Mucosa of rectum (tissue), 2 donors: ENCODE data around the gene DACT3.
A peak's percentile ranks its signal among the peaks of the same experiment; 100 is the strongest.

Experiments
- H3K27ac ChIP-seq, 2 donors: one replicate each; pipeline ENCODE4 v1.7.0; 2013; ENCODE audit warnings: inconsistent platforms in 2 of 2, low read depth in 2 of 2, low read length in 2 of 2
- H3K27me3 ChIP-seq, 2 donors: one replicate each; pipeline ENCODE4 v1.7.0; 2013; ENCODE audit warnings: low read length in 2 of 2; ENCODE audit not compliant: control insufficient read depth in 2 of 2, insufficient read depth in 2 of 2
- H3K36me3 ChIP-seq, 2 donors: one replicate each; pipeline ENCODE4 v1.7.0; 2013; ENCODE audit warnings: low read length in 2 of 2; ENCODE audit not compliant: control insufficient read depth in 2 of 2, insufficient read depth in 2 of 2
- H3K4me1 ChIP-seq, 2 donors: one replicate each; pipeline ENCODE4 v1.7.0; 2013; ENCODE audit warnings: low read length in 2 of 2, mild to moderate bottlenecking in 1 of 2; ENCODE audit not compliant: control insufficient read depth in 2 of 2, insufficient read depth in 2 of 2
- H3K4me3 ChIP-seq, 2 donors: one replicate each; pipeline ENCODE4 v1.7.0; 2013; ENCODE audit warnings: low read length in 2 of 2
- H3K9ac ChIP-seq, 2 donors: one replicate each; pipeline ENCODE4 v1.7.0; 2013; ENCODE audit warnings: low read length in 2 of 2, low read depth in 1 of 2, mild to moderate bottlenecking in 1 of 2
- H3K9me3 ChIP-seq, 2 donors: one replicate each; pipeline ENCODE4 v1.7.0; 2013; ENCODE audit warnings: low read length in 2 of 2; ENCODE audit not compliant: control insufficient read depth in 2 of 2
- donor health status: healthy.
- donor health status: Normal muscosa, but diverticular disease.

Gene DACT3

DNA sequence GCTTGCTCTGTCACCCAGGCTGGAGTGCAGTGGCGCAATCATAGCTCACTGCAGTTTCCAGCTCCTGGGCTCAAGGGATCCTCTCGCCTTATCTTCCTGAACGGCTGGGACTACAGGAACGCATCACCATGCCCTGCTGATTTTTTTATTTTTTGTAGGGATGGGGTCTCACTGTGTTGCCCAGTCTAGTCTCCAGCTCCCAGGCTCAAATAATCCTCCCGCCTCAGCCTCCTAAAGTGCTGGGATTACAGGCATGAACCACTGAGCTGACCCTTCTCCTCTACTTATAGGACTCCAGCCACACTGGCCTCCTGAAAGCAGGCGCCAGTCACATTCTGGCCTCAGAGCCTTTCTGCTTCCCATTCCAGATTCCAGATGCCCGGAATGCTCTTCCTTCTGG is 10.5 kb downstream of the DACT3 start:
- Histone ChIP-seq H3K27ac (no peak overlapping the region), H3K4me3 (no peak overlapping the region), H3K36me3 (no peaks in the 10 kb centered on the region), H3K27me3 (peaks cover 7 to 10% of the 10 kb centered on the region in 2 donors), H3K9me3 (no peaks in the 10 kb centered on the region), H3K9ac (no peak overlapping the region), H3K4me1 (no peaks in the 10 kb centered on the region)

DNA sequence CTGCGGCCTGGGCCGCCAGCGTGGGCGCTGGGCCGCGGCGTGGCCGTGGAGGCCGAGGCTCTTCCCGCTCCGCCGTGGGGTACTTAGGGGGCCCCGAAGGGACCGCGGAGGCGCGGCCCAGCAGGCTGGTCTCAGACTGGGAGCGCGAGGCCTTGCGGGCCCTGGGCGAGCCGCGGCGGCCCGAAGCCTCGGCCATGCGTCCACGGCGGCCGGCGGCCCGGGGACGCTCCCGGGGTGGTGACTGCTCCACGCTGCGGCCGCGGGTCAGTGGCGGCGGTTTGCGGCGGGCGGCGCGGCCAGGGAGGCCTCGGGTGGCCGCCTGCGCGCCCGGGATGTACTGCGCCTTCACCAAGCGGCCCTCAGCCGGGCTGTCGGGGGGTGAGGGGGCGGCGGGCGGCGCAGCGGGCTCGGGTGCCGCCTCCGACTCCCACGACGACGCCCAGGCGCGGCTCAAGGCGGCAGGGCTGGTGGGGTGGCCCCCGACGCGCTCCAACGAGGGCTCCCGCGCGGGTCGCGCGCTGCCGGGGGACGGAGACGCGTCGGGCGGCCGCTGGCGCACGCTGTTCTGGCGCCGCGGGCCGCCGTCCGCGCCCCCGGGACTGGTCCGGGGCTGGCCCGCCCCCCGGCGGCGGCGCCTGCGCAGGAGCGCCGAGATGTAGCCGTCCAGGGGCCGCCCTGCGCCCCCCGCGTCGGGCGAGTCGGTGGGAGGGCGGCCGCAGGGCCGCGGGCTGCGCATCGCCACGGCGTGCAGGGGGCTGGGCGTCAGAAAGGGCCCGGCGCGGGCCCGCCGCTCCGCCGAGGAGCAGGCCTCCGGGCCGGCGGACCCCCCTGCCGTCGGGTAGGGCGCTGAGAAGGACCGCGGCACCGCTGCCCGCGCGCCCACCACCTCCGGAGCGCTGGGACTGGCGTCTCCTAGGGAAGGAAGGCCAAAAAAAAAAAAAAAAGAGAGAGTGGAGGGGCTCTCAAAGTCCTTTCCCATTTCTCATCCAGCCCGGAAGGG is 11.7 kb downstream of the DACT3 start:
- peaks cover 4 to 8% of the 10 kb centered on the region in 2 donors for H3K27me3 ChIP-seq

GRCh38 chr19:46648060-46648960 is 12.7 kb downstream of the DACT3 start:
- Histone ChIP-seq H3K9me3 (no peaks in the 10 kb centered on the region), H3K36me3 (no peaks in the 10 kb centered on the region), H3K4me3 (no peak overlapping the region), H3K27ac (no peak overlapping the region), H3K4me1 (no peaks in the 10 kb centered on the region), H3K27me3 (peaks cover 4 to 5% of the 10 kb centered on the region in 2 donors), H3K9ac (no peak overlapping the region)

More for the DNA sequence above, 11.7 kb downstream of the DACT3 start:
- no peak overlapping the region for H3K9ac ChIP-seq
- no peaks in the 10 kb centered on the region for H3K4me1 ChIP-seq
- H3K36me3 ChIP-seq: no peaks in the 10 kb centered on the region
- no peak overlapping the region for H3K4me3 ChIP-seq
- no peak overlapping the region for H3K27ac ChIP-seq
- no peaks in the 10 kb centered on the region for H3K9me3 ChIP-seq

DNA sequence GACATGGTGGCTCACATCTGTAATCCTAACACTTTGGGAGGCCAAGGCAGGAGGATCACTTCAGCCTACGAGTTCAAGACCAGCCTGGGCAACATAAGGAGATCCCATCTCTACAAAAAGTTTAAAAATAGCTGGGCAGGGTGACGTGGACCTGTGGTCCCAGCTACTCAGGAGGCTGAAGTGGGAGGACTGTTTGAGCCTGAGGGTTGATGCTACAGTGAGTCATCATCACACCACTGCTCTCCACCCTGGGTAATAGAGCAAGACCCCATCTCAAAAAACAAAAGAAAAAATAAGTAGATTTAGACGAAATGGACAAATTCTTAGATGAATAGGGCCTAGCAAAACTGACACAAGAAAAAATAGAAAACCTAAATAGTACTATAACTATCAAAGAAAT is 14.6 kb downstream of the DACT3 start:
- Histone ChIP-seq H3K36me3 (no peaks in the 10 kb centered on the region), H3K27me3 (peaks cover 4 to 5% of the 10 kb centered on the region in 2 donors), H3K9me3 (no peaks in the 10 kb centered on the region), H3K4me1 (no peaks in the 10 kb centered on the region), H3K9ac (no peak overlapping the region), H3K4me3 (no peak overlapping the region), H3K27ac (no peak overlapping the region)

- Histone ChIP-seq H3K4me3 (no peak overlapping the region), H3K27ac (no peak overlapping the region), H3K27me3 (peaks cover 16 to 17% of the 10 kb centered on the region in 2 donors), H3K9ac (no peak overlapping the region), H3K9me3 (no peaks in the 10 kb centered on the region), H3K36me3 (no peaks in the 10 kb centered on the region), H3K4me1 (peaks cover 0 to 3% of the 10 kb centered on the region in 2 donors)
Observed at GRCh38 chr19:46644720-46645119, 16.3 kb downstream of the DACT3 start.

DNA sequence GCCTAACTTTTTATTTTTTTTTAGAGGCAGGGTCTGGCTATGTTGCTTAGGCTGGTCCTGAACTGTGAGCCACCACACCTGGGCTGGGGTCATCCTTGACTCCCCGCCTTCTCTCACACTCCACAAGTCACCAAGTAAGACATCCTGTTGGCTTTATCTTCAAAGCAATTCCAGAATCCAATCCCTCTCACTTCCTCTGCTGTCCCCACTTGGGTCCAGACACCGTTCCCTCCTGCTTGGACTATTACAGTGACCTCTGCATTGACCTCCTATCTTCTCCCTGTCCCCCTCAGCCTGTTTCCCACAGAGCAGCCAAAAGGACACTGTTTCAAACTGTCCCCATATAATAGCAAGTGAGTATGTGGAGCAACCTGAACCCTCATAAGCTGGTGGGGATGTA is 20.3 kb downstream of the DACT3 start:
- no peaks in the 10 kb centered on the region for H3K9me3 ChIP-seq
- peaks cover 30 to 39% of the 10 kb centered on the region in 2 donors for H3K27me3 ChIP-seq
- no peak overlapping the region for H3K4me3 ChIP-seq
- no peak overlapping the region for H3K9ac ChIP-seq
- peaks cover 5 to 17% of the 10 kb centered on the region in 2 donors for H3K4me1 ChIP-seq
- H3K27ac ChIP-seq: no peak overlapping the region
- no peaks in the 10 kb centered on the region for H3K36me3 ChIP-seq

DNA sequence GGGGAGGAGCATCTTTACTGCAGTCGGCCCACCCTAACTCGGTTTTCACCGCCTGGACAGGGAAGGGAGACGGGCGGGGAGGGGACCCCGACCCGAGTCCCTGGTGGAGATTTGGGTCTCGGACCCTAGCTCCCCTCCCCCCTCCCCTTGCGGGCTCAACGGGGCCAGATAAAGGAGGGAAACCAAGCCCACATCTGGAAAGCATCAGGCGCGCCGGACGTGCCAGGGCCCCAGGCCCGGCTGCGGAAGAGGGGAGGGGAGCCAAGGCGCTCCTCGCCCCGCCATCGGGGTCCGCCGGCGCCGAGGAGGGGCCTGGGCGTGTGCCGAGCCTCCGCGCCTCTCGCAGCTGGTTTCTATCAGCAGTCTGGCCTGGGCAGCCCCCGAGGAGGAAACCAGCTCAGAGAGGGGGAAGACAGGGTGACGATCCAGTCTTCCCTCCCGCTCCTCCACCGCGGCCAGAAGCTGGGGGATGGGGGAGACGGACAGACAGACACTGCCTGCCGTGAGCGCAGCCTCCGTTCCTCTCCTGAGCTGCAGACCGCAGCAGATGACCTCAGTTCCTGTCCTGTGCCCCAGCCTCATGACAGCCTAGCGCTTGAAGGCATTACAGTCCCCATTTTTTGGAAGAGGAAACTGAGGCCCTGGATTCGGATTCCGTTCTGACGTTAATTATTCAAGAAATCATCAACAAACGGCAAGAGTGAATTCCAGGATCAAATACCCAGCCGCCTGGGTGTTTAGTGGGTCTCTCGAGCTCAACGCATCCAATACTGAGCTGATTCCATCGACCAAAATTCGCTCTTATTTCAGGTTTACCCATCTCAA is 21.4 kb downstream of the DACT3 start:
- H3K9ac ChIP-seq: peak overlapping the region; percentile 30 to 56
- H3K27ac ChIP-seq: peak overlapping the region; percentile 42 to 65
- peaks cover 5 to 17% of the 10 kb centered on the region in 2 donors for H3K4me1 ChIP-seq
- H3K36me3 ChIP-seq: no peaks in the 10 kb centered on the region
- H3K27me3 ChIP-seq: peaks cover 30 to 45% of the 10 kb centered on the region in 2 donors
- H3K4me3 ChIP-seq: peak overlapping the region; percentile 53 to 65
- no peaks in the 10 kb centered on the region for H3K9me3 ChIP-seq

- H3K9ac ChIP-seq: no peak overlapping the region
- no peak overlapping the region for H3K27ac ChIP-seq
- H3K4me1 ChIP-seq: peaks cover 13 to 29% of the 10 kb centered on the region in 2 donors
- H3K27me3 ChIP-seq: peaks cover 40 to 52% of the 10 kb centered on the region in 2 donors
- H3K9me3 ChIP-seq: no peaks in the 10 kb centered on the region
- no peaks in the 10 kb centered on the region for H3K36me3 ChIP-seq
- no peak overlapping the region for H3K4me3 ChIP-seq
Observed at GRCh38 chr19:46637224-46637623, 23.8 kb downstream of the DACT3 start.

DNA sequence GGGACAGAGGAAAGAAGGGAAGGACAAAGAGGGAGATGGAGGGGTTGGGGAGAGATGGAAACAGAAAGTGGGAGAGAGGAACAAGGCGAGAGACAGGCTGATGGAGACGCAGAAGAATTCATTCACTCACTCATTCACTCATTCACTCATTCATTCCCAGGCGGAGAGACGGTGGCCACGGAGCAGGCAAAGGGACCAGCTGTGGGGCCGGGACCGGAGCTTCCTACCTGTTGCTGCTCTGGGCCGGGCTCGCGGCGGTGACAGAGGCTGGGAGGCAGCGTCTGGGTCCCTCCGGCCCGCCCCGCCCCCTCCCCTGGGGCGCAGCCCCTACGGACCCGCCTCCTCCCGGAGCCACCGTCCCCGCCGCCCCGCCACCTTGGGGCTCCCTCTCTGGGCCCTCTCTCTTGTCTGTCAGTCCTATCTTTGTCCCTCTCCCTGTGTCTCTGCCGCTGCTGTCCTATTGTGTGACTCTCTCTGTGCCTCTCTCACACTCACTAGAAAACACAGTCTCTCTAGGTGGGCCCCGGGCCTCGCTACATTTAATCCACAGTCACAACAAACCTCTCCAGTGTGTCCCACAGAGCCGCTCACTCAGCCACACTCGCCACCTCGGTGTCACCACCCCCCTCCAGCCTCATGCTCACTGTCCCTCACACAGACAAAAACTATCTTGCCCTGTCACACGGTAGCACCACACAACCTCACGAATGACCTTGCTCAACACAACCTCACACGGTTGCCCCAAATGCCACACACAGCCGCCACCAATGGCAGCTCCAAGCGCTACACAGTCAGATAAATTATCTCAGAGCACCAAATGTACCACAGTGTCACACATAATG is 24.8 kb downstream of the DACT3 start, which contains the start of gene GNG8:
TSS of gene GNG8 (minus strand) at position 283 of the 842 bp plus-strand sequence. CDS start 1,520 bp downstream, outside the sequence.
- H3K27ac ChIP-seq: no peak within 1 kb of the TSS
- H3K9ac ChIP-seq: no peak within 1 kb of the TSS
- no peaks in the 10 kb centered on the region for H3K9me3 ChIP-seq
- H3K4me1 ChIP-seq: peaks cover 13 to 29% of the 10 kb centered on the region in 2 donors
- no peak within 1 kb of the TSS for H3K4me3 ChIP-seq
- peaks cover 48 to 60% of the 10 kb centered on the region in 2 donors for H3K27me3 ChIP-seq
- no peaks in the 10 kb centered on the region for H3K36me3 ChIP-seq
